ENCODE results near the gene SELENOS. TPM values are rescaled to one million over a fixed set of nuclear protein-coding genes. Genes with fewer than 3 reads are reported as not detected.

The SELENOS gene
- total and polyA plus RNA-seq, 11 donors, result 38.7 to 209 (median 49.8) TPM

GRCh38 chr15:101309436-101310160 lies 32.3 kb upstream of the SELENOS start:
- no peaks in the 10 kb centered on the region for H3K9me3 ChIP-seq
- H3K27me3 ChIP-seq, result peaks cover 0 to 7% (median 0%) of the 10 kb centered on the region in 9 donors
- ATAC-seq (no peak), DNase-seq (peak in 1 of 5 donors; percentile 4)
- no peak for TF ChIP-seq POLR2A (IDR thresholded peaks at IDR 0.05)
- TF ChIP-seq, protein P1, sequence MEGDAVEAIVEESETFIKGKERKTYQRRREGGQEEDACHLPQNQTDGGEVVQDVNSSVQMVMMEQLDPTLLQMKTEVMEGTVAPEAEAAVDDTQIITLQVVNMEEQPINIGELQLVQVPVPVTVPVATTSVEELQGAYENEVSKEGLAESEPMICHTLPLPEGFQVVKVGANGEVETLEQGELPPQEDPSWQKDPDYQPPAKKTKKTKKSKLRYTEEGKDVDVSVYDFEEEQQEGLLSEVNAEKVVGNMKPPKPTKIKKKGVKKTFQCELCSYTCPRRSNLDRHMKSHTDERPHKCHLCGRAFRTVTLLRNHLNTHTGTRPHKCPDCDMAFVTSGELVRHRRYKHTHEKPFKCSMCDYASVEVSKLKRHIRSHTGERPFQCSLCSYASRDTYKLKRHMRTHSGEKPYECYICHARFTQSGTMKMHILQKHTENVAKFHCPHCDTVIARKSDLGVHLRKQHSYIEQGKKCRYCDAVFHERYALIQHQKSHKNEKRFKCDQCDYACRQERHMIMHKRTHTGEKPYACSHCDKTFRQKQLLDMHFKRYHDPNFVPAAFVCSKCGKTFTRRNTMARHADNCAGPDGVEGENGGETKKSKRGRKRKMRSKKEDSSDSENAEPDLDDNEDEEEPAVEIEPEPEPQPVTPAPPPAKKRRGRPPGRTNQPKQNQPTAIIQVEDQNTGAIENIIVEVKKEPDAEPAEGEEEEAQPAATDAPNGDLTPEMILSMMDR (IDR thresholded peaks at IDR 0.05), result no peak
- H3K36me3 ChIP-seq, result peaks cover 0 to 10% (median 0%) of the 10 kb centered on the region in 9 donors
- no peaks in the 10 kb centered on the region for H3K4me1 ChIP-seq
- H3K4me3 ChIP-seq, result no peak overlapping the region
- 84 to 93% (median 87%) methylated on average over 24 to 26 of the region's 26 CpGs for WGBS, 4 donors
- no peak overlapping the region for H3K27ac ChIP-seq
- intact Hi-C loops (cut with DNase I), result loop anchor here in 2 of 10 donors (10.0 kb wide), 2 partner anchors 115 to 185 kb away; no protein-coding TSS in a partner anchor

GRCh38 chr15:101308604-101309435 lies 31.5 kb upstream of the SELENOS start:
- H3K9me3 ChIP-seq, result no peaks in the 10 kb centered on the region
- no peak overlapping the region for H3K27ac ChIP-seq
- intact Hi-C loops (cut with DNase I), result loop anchor here in 1 of 10 donors (10.0 kb wide), 1 partner anchor 186 kb away; no protein-coding TSS in a partner anchor
- H3K36me3 ChIP-seq, result peaks cover 0 to 6% (median 0%) of the 10 kb centered on the region in 9 donors
- TF ChIP-seq, protein P1 (IDR thresholded peaks at IDR 0.05), result no peak
- TF ChIP-seq POLR2A (IDR thresholded peaks at IDR 0.05), result no peak
- no peak overlapping the region for H3K4me3 ChIP-seq
- H3K27me3 ChIP-seq, result peaks cover 0 to 7% (median 0%) of the 10 kb centered on the region in 9 donors
- ATAC-seq (no peak), DNase-seq (peak in 1 of 5 donors; percentile 3)
- no peaks in the 10 kb centered on the region for H3K4me1 ChIP-seq
- 88 to 91% (median 90%) methylated on average over 14 to 20 of the region's 20 CpGs for WGBS, 4 donors

DNA sequence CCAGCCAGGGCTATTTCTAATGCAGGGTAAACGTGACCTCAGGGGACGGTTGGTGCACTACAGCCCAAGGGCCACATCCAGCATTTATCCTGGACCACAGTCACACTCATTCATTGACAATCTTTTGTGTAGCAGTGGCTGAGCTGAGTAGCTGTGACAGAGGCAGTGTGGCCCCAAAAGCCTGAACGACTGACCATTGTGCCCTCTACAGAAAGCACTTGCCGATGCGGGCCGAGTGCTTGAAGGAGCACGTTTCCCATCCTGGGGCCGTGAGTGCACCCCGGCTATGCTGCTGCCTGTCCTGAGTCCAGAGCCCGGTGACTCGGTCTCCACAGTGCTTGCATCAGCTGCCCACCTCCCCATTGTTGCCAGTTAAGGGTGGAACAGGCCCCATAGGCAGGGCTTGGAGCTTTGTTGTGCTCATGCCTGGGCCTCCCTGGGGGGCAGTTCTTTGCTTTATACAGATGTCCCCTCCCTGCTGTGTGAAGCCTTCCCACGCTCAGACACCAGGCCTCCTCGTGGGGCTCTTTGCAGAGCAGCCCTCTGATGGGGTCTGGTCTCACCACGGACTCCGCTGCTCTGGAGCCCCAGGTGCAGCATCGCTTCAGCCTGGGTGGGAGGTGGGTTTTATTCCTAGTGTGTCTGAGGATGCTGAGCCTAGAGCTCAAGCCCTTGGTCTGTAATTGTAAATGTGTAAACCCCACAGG lies 30.8 kb upstream of the SELENOS start:
- 79 to 86% (median 81%) methylated on average over 9 to 16 of the region's 16 CpGs for WGBS, 4 donors
- no peak for ATAC-seq

More for the DNA sequence above, 30.8 kb upstream of the SELENOS start:
- Histone ChIP-seq H3K4me1 (no peaks in the 10 kb centered on the region), H3K27ac (no peak overlapping the region), H3K4me3 (no peak overlapping the region), H3K9me3 (no peaks in the 10 kb centered on the region), H3K36me3 (peaks cover 0 to 6% (median 0%) of the 10 kb centered on the region in 9 donors), H3K27me3 (peaks cover 0 to 7% (median 0%) of the 10 kb centered on the region in 9 donors)
- no peak for TF ChIP-seq POLR2A (IDR thresholded peaks at IDR 0.05)
- TF ChIP-seq, protein P1 (IDR thresholded peaks at IDR 0.05), result no peak
- intact Hi-C loops (cut with DNase I), result loop anchor here in 1 of 10 donors (10.0 kb wide), 1 partner anchor 187 kb away; no protein-coding TSS in a partner anchor
- peak in 1 of 5 donors; percentile 3 for DNase-seq

Data from heart left ventricle (tissue), 16 donors.